ENCODE measurements around the gene TBPL2. TPM values are rescaled to one million over a fixed set of nuclear protein-coding genes. Genes with fewer than 3 reads are reported as not detected.

The TBPL2 gene
- total RNA-seq, 2 experiments from 2014 or later, result not detected

DNA sequence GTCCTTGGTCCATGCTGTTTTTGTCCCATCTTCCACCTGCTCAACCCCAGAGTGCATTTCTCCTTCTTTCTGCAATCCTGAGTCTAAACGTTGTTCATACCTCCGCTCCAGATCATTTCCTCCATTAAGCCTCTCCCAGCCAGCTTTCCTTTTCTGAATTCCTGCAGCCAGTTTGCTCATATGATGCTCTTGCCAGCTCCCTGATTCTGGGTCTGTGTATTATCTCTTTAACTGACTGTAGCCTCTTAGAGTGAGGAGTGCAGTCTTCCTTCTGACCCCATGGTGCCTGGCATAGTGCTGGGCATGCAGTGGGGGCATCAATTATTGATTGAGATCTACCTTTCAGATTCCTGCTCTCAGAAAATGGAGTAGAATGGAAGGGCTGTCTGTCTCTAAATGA, 11.5 kb upstream of the TBPL2 start:
- CTCF ChIA-PET, result no interaction called here
- POLR2A ChIA-PET, result no interaction called here
- Mint-ChIP-seq H3K4me3 (no peak overlapping the region), H3K4me1 (no peaks in the 10 kb centered on the region), H3K36me3 (ENCODE audit: low read depth) (no peaks in the 10 kb centered on the region), H3K27me3 (no peaks in the 10 kb centered on the region), H3K27ac (no peak overlapping the region), H3K9me3 (no peaks in the 10 kb centered on the region)
- no peak for DNase-seq

GRCh38 chr14:55451398-55451797, 11.0 kb upstream of the TBPL2 start:
- Mint-ChIP-seq H3K4me1 (no peaks in the 10 kb centered on the region), H3K9me3 (no peaks in the 10 kb centered on the region), H3K27ac (no peak overlapping the region), H3K36me3 (ENCODE audit: low read depth) (no peaks in the 10 kb centered on the region), H3K27me3 (no peaks in the 10 kb centered on the region), H3K4me3 (no peak overlapping the region)
- POLR2A ChIA-PET, result no interaction called here
- CTCF ChIA-PET, result no interaction called here
- no peak for DNase-seq

DNA sequence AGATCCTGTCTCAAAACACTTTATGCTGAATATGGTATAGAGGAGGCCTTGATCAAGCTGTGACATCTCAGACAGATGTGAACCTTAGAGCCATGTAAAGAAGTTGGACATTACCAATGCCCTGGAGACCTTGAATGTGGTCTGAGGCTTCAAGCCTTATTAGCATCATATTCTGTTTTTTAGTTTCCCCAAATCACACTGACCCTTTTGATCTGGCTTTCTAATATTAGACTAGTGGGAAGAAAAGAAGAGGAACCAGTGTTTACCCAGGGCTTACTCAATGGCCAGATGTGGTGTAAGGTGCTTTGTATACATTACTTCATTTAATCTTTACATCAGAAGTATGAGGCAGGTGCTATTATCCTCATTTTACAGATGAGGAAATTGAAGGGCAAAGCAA, 10.6 kb upstream of the TBPL2 start:
- Mint-ChIP-seq H3K36me3 (ENCODE audit: low read depth) (no peaks in the 10 kb centered on the region), H3K4me3 (no peak overlapping the region), H3K9me3 (no peaks in the 10 kb centered on the region), H3K4me1 (no peaks in the 10 kb centered on the region), H3K27me3 (no peaks in the 10 kb centered on the region), H3K27ac (no peak overlapping the region)
- POLR2A ChIA-PET, result no interaction called here
- no peak for DNase-seq
- CTCF ChIA-PET, result interaction anchor here (1.0 kb wide), 1 partner anchor 10 kb away, joined by 3 read pairs; no protein-coding TSS in a partner anchor

- ChIA-PET POLR2A (no interaction called here), CTCF (interaction anchor here (1.0 to 1.1 kb wide), 2 partner anchors 11 to 1022 kb away, joined by 3 read pairs; no protein-coding TSS in a partner anchor)
- Mint-ChIP-seq H3K27me3 (no peaks in the 10 kb centered on the region), H3K9me3 (no peaks in the 10 kb centered on the region), H3K4me1 (no peaks in the 10 kb centered on the region), H3K27ac (no peak overlapping the region), H3K4me3 (no peak overlapping the region), H3K36me3 (ENCODE audit: low read depth) (no peaks in the 10 kb centered on the region)
- no peak for DNase-seq
Measured at GRCh38 chr14:55450539-55450938, 10.1 kb upstream of the TBPL2 start.

GRCh38 chr14:55450124-55450523, 9.7 kb upstream of the TBPL2 start:
- Mint-ChIP-seq H3K27me3 (no peaks in the 10 kb centered on the region), H3K27ac (no peak overlapping the region), H3K4me1 (no peaks in the 10 kb centered on the region), H3K4me3 (no peak overlapping the region), H3K36me3 (ENCODE audit: low read depth) (no peaks in the 10 kb centered on the region), H3K9me3 (no peaks in the 10 kb centered on the region)
- CTCF ChIA-PET, result interaction anchor here (0.6 to 1.1 kb wide), 3 partner anchors 11 to 1022 kb away, joined by 3 to 4 read pairs (median 3); no protein-coding TSS in a partner anchor
- POLR2A ChIA-PET, result no interaction called here
- DNase-seq, result no peak

GRCh38 chr14:55449116-55449515, 8.7 kb upstream of the TBPL2 start:
- no peaks in the 10 kb centered on the region for H3K36me3 Mint-ChIP-seq (ENCODE audit: low read depth)
- POLR2A ChIA-PET, result no interaction called here
- no peak overlapping the region for H3K27ac Mint-ChIP-seq
- CTCF ChIA-PET, result no interaction called here
- H3K4me1 Mint-ChIP-seq, result no peaks in the 10 kb centered on the region
- no peaks in the 10 kb centered on the region for H3K27me3 Mint-ChIP-seq
- H3K4me3 Mint-ChIP-seq, result no peak overlapping the region
- H3K9me3 Mint-ChIP-seq, result no peaks in the 10 kb centered on the region
- no peak for DNase-seq

DNA sequence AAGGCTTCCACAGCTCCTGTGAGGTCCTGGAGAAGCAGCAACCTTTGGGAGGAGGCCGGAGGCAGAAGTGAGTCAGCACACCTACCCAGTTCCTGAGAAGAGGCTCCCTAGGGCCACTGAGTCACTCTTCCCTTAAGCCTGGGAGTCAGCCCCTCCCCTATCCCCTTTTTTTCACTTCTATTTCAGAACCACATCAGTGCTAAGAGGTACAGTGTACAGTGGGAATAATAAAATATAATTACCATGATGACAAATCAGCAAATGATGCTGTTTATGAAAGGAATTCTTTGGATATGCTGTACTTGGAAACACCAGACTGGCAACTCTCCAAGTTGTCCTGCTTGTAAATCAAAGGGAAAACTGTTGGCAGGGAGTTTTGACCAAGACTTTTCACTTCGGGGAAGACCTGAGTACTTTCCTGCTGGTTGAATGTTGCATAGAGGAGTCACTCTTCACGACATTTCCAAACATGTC, 7.8 kb upstream of the TBPL2 start:
- Mint-ChIP-seq H3K4me1 (no peaks in the 10 kb centered on the region), H3K27me3 (no peaks in the 10 kb centered on the region), H3K27ac (no peak overlapping the region), H3K36me3 (ENCODE audit: low read depth) (no peaks in the 10 kb centered on the region), H3K4me3 (no peak overlapping the region), H3K9me3 (no peaks in the 10 kb centered on the region)
- ChIA-PET CTCF (interaction anchor here (0.7 kb wide), 1 partner anchor 24 kb away, joined by 3 read pairs; no protein-coding TSS in a partner anchor), POLR2A (no interaction called here)
- no peak for DNase-seq

DNA sequence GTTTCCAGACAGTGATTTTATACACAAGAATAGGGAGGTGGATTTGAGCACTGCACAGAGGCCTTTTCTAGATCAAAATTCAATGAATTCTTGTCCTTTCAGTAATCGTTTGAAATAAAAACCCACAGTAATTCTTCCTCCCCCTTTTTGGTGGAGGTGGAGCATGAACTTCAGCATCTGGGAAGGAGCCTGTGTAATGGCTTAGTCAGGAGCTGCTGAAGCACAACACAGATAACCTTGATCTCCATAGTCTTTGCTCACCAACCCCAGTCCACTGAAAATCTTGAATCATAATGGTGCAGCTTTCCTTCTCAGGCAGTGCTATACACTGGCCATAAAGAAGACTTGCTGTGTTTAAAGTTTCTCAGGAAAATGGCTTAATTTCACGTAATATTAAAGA, 6.4 kb upstream of the TBPL2 start:
- DNase-seq, result no peak
- no peaks in the 10 kb centered on the region for H3K36me3 Mint-ChIP-seq (ENCODE audit: low read depth)
- no peaks in the 10 kb centered on the region for H3K27me3 Mint-ChIP-seq
- H3K9me3 Mint-ChIP-seq, result no peaks in the 10 kb centered on the region
- H3K27ac Mint-ChIP-seq, result no peak overlapping the region
- no peak overlapping the region for H3K4me3 Mint-ChIP-seq
- no peaks in the 10 kb centered on the region for H3K4me1 Mint-ChIP-seq
- ChIA-PET POLR2A (no interaction called here), CTCF (interaction anchor here (0.6 to 1.8 kb wide), 10 partner anchors 8 to 1028 kb away, joined by 3 to 7 read pairs (median 4); no protein-coding TSS in a partner anchor)

DNA sequence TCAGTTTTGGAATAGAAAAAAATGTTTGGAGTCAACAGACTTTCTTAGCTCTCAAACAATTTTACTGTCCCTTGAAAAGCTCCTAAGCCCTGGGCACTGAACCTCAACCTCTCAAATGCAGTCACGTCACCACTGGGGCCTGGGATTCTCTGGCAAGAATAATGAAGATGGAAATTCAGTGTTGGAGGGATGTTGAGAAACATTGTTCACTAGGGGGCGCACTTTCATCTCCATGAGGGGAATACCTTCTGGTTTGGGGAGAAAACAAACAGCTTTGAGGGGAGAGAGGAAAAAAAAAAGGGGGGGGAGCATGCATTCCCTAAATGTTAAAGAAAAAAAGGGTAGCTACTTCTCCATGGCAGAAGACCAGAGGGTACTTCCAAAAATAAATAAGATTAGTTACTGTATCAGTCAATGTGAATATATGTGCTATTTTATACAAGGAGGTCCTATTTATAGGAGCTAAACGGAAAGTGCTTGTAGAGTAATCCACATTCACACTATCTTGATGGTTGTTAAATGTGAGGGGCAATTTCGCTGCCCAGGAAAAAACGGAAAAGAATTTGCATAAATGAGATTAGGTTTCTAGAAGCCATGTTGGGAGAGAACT, 5.8 kb upstream of the TBPL2 start:
- Mint-ChIP-seq H3K36me3 (ENCODE audit: low read depth) (no peaks in the 10 kb centered on the region), H3K27me3 (no peaks in the 10 kb centered on the region), H3K27ac (no peak overlapping the region), H3K4me1 (no peaks in the 10 kb centered on the region), H3K9me3 (no peaks in the 10 kb centered on the region), H3K4me3 (no peak overlapping the region)
- CTCF ChIA-PET, result interaction anchor here (0.6 to 1.8 kb wide), 12 partner anchors 8 to 1028 kb away, joined by 3 to 7 read pairs (median 4); no protein-coding TSS in a partner anchor
- POLR2A ChIA-PET, result no interaction called here
- peak; percentile 68 for DNase-seq

DNA sequence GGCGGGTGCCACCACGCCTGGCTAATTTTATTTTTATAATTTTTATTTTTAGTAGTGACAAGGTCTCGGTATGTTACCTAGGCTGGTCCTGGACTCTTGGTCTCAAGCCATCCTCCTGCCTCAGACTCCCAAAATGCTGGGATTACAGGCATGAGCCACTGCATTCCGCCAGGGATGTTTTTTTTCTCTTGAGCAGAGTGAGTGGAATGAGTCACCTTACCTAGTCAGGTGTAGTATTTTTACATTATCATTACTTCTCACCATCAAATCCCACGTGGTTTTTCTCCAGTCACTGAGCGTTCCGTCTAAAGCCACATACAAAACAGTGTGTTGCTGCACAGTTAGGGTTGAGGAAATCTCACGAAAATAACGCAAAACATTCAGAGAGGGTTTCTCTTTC, 870 bp upstream of the TBPL2 start:
- H3K27ac Mint-ChIP-seq, result no peak overlapping the region
- H3K4me3 Mint-ChIP-seq, result no peak overlapping the region
- no peaks in the 10 kb centered on the region for H3K36me3 Mint-ChIP-seq (ENCODE audit: low read depth)
- no peak for DNase-seq
- ChIA-PET POLR2A (no interaction called here), CTCF (interaction anchor here (1.0 kb wide), 1 partner anchor 13 kb away, joined by 3 read pairs; no protein-coding TSS in a partner anchor)
- H3K27me3 Mint-ChIP-seq, result no peaks in the 10 kb centered on the region
- H3K9me3 Mint-ChIP-seq, result no peaks in the 10 kb centered on the region
- no peaks in the 10 kb centered on the region for H3K4me1 Mint-ChIP-seq

GRCh38 chr14:55438066-55438683, 2.2 kb downstream of the TBPL2 start:
- ChIA-PET CTCF (interaction anchor here (1.9 kb wide), 1 partner anchor 324 kb away, joined by 4 read pairs; no protein-coding TSS in a partner anchor), POLR2A (interaction anchor here (1.3 kb wide), 1 partner anchor 226 kb away, joined by 3 read pairs; no protein-coding TSS in a partner anchor)
- no peaks in the 10 kb centered on the region for H3K27me3 Mint-ChIP-seq
- peaks cover 18% of the 10 kb centered on the region for H3K4me1 Mint-ChIP-seq
- DNase-seq, result peak; percentile 33
- H3K9me3 Mint-ChIP-seq, result no peaks in the 10 kb centered on the region
- H3K4me3 Mint-ChIP-seq, result no peak overlapping the region
- no peak overlapping the region for H3K27ac Mint-ChIP-seq
- no peaks in the 10 kb centered on the region for H3K36me3 Mint-ChIP-seq (ENCODE audit: low read depth)

- DNase-seq, result no peak
- CTCF ChIA-PET, result no interaction called here
- POLR2A ChIA-PET, result no interaction called here
- no peaks in the 10 kb centered on the region for H3K27me3 Mint-ChIP-seq
- no peaks in the 10 kb centered on the region for H3K36me3 Mint-ChIP-seq (ENCODE audit: low read depth)
- no peak overlapping the region for H3K4me3 Mint-ChIP-seq
- no peak overlapping the region for H3K27ac Mint-ChIP-seq
- peaks cover 24% of the 10 kb centered on the region for H3K4me1 Mint-ChIP-seq
- H3K9me3 Mint-ChIP-seq, result no peaks in the 10 kb centered on the region
Measured at GRCh38 chr14:55436931-55437330, 3.5 kb downstream of the TBPL2 start.

DNA sequence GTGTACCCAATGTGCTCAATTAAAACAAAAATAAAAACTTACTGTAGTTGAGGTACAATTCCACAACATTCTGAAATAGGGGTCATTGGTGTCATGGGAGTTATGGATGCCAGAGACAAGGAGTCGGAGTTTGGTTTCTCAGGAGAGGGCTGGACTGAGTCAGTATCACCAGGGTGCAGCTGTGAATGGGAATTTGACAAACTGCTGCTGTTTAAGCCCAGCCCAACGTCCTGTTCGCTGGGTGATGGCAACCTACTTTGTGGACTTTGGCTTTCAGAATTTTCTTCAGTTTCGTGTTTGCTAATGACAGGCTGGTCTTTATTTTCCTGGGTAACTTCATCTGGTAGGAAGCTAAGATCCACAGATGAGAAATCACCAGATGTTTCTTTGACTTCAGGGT, 3.9 kb downstream of the TBPL2 start:
- H3K27ac Mint-ChIP-seq, result no peak overlapping the region
- H3K9me3 Mint-ChIP-seq, result no peaks in the 10 kb centered on the region
- DNase-seq, result no peak
- peaks cover 24% of the 10 kb centered on the region for H3K4me1 Mint-ChIP-seq
- POLR2A ChIA-PET, result no interaction called here
- no peaks in the 10 kb centered on the region for H3K27me3 Mint-ChIP-seq
- CTCF ChIA-PET, result interaction anchor here (1.1 kb wide), 1 partner anchor 9 kb away, joined by 3 read pairs; no protein-coding TSS in a partner anchor
- H3K4me3 Mint-ChIP-seq, result no peak overlapping the region
- H3K36me3 Mint-ChIP-seq (ENCODE audit: low read depth), result no peaks in the 10 kb centered on the region
